HG02759 (cell line): ENCODE data around the gene LIMA1.
"Not testable (repeated sequence)": the region's sequence is repeated elsewhere in the genome, so short reads cannot be mapped to it uniquely, and the experiment has no call there.

ENCODE experiments used
- ATAC-seq: cut with Tn5 transposase; IDR thresholded peaks from one replicate; pipeline ENCODE4 v1.9.1; 2021; ENCODE audit warnings: mild to moderate bottlenecking, moderate library complexity; ENCODE audit not compliant: unreplicated experiment

The LIMA1 gene

GRCh38 chr12:50148011-50148410, 135.3 kb downstream of the LIMA1 start:
- not testable (repeated sequence) for ATAC-seq

- no peak for ATAC-seq
Observed at GRCh38 chr12:50147281-50147680, 136.0 kb downstream of the LIMA1 start.

- no peak for ATAC-seq
Observed at GRCh38 chr12:50145439-50145838, 137.9 kb downstream of the LIMA1 start.

GRCh38 chr12:50142993-50143392, 140.3 kb downstream of the LIMA1 start:
- no peak for ATAC-seq

- ATAC-seq = no peak
Observed at GRCh38 chr12:50132505-50133135, 150.7 kb downstream of the LIMA1 start.

GRCh38 chr12:50129290-50129689, 154.0 kb downstream of the LIMA1 start:
- ATAC-seq = no peak

GRCh38 chr12:50127546-50127945, 155.8 kb downstream of the LIMA1 start:
- ATAC-seq = no peak
